HCT116 (cell line): ENCODE results near the gene GLDC. TPM values are rescaled to one million over a fixed set of nuclear protein-coding genes. Genes with fewer than 3 reads are reported as not detected.

Experiments
- ATAC-seq: fragments of 200-7000 bp; cut with Tn5 transposase; 2 replicates; pipeline ENCODE4 v1.9.1; 2020; ENCODE audit warnings: mild to moderate bottlenecking, moderate library complexity
- BruUV-seq: library from RNA; stranded (reverse); fragments of 400-500 nt; replicated peaks from 2 replicates; lab custom pipeline; 2021; lab: Mats Ljungman, UMichigan
- CTCF ChIA-PET: fragments of 300-600 bp; sonication (Branson Sonifier 250); formaldehyde crosslinking; loops from one replicate; lab custom pipeline; 2021; ENCODE audit warnings: antibody characterized with exemption; lab: Charles Lee
- POLR2A ChIA-PET: fragments of 300-600, 350-600 bp; sonication (Branson Sonifier 250); formaldehyde crosslinking; loops from one replicate; lab custom pipeline; 2021; ENCODE audit warnings: antibody characterized with exemption; lab: Charles Lee
- RAD21 ChIA-PET, 2 experiments: fragments of 300-600 bp; sonication (Branson Sonifier 250); formaldehyde crosslinking; loops; one replicate each; lab custom pipeline; 2023; ENCODE audit warnings: low total read pairs in 2 of 2; ENCODE audit not compliant: uncharacterized antibody in 2 of 2, unreplicated experiment in 2 of 2, low non-redundant PET in 1 of 2; lab: Charles Lee
- DNase-seq: peaks from one replicate; pipeline ENCODE4 v3.0.0-alpha.2; 2010; ENCODE audit warnings: low read depth, low spot score
- H2AFZ ChIP-seq: fragments of 200-600 bp; shearing (Covaris generic), sonication (generic); 2 replicates; pipeline ENCODE4 v1.6.1; 2017; ENCODE audit warnings: low read depth, mixed run types, mixed read lengths, antibody characterized with exemption, low read length; ENCODE audit not compliant: poor library complexity, severe bottlenecking
- H3K27ac ChIP-seq: 2 replicates; pipeline ENCODE4 v1.5.1; 2012; ENCODE audit warnings: low read depth, low read length
- H3K27me3 ChIP-seq: fragments of 200-600 bp; sonication (generic); 2 replicates; pipeline ENCODE4 v1.6.1; 2016; ENCODE audit warnings: mixed run types, low read length, mixed read lengths; ENCODE audit not compliant: insufficient read depth
- H3K36me3 ChIP-seq, 2 experiments: fragments of 200-500 bp in 1 of 2; fragments of 200-600 bp in 1 of 2; sonication (Bioruptor generic) in 1 of 2; sonication (generic) in 1 of 2; 2 replicates each; pipeline versions ENCODE4 v1.5.1 to v1.6.1; 2014 to 2016; ENCODE audit warnings: low read length in 2 of 2, inconsistent platforms in 1 of 2, mixed read lengths in 1 of 2, mixed run types in 1 of 2; ENCODE audit not compliant: insufficient read depth in 2 of 2, control insufficient read depth in 1 of 2
- H3K4me1 ChIP-seq, 2 experiments: fragments of 200-600 bp in 1 of 2; sonication (generic) in 1 of 2; 2 replicates each; pipeline versions ENCODE4 v1.5.1 to v1.6.1; 2012 to 2017; ENCODE audit warnings: low read length in 2 of 2, inconsistent platforms in 1 of 2, mild to moderate bottlenecking in 1 of 2, mixed read lengths in 1 of 2, mixed run types in 1 of 2, moderate library complexity in 1 of 2; ENCODE audit not compliant: insufficient read depth in 2 of 2, control insufficient read depth in 1 of 2
- H3K4me2 ChIP-seq: fragments of 200-600 bp; sonication (generic); 2 replicates; pipeline ENCODE4 v1.6.1; 2017; ENCODE audit warnings: mixed run types, low read length, mixed read lengths
- H3K4me3 ChIP-seq, 2 experiments: fragments of 200-600 bp in 1 of 2; sonication (generic) in 1 of 2; replicated peaks in 1 of 2; 2 replicates each; pipeline ENCODE4 v1.5.1; 2011 to 2016; ENCODE audit warnings: low read length in 2 of 2, control low read depth in 1 of 2, low read depth in 1 of 2, mild to moderate bottlenecking in 1 of 2, mixed read lengths in 1 of 2, mixed run types in 1 of 2
- H3K79me2 ChIP-seq: fragments of 200-600 bp; sonication (generic); 2 replicates; pipeline ENCODE4 v1.6.1; 2017; ENCODE audit warnings: mild to moderate bottlenecking, mixed run types, low read length, moderate library complexity, mixed read lengths; ENCODE audit not compliant: insufficient read depth
- H3K9ac ChIP-seq: fragments of 200-600 bp; sonication (generic); 2 replicates; pipeline ENCODE4 v1.6.1; 2016; ENCODE audit warnings: low read length, mixed read lengths
- H3K9me2 ChIP-seq: fragments of 200-600 bp; sonication (generic), shearing (Covaris generic); 2 replicates; pipeline ENCODE4 v1.6.1; 2017; ENCODE audit warnings: mixed run types, mild to moderate bottlenecking, moderate library complexity; ENCODE audit not compliant: insufficient read depth
- H3K9me3 ChIP-seq, 2 experiments: fragments of 200-500 bp in 1 of 2; fragments of 200-600 bp in 1 of 2; sonication (Bioruptor generic) in 1 of 2; sonication (generic) in 1 of 2; 2 replicates each; pipeline ENCODE4 v1.6.1; 2014 to 2017; ENCODE audit warnings: low read length in 2 of 2, mixed read lengths in 2 of 2, inconsistent platforms in 1 of 2, low read depth in 1 of 2, mild to moderate bottlenecking in 1 of 2, mixed run types in 1 of 2, moderate library complexity in 1 of 2; ENCODE audit not compliant: control insufficient read depth in 1 of 2, insufficient read depth in 1 of 2
- H4K20me1 ChIP-seq: fragments of 200-600 bp; sonication (generic), shearing (Covaris generic); 2 replicates; pipeline ENCODE4 v1.6.1; 2017; ENCODE audit warnings: mixed run types, mild to moderate bottlenecking, moderate library complexity; ENCODE audit not compliant: insufficient read depth
- CBX3 ChIP-seq: IDR thresholded peaks from 2 replicates; pipeline ENCODE4 v1.6.1; 2012; ENCODE audit warnings: low read depth
- ELF1 ChIP-seq: IDR thresholded peaks from 2 replicates; pipeline ENCODE4 v1.6.1; 2012; ENCODE audit warnings: low read depth, borderline replicate concordance
- EZH2 ChIP-seq: fragments of 200-600 bp; sonication (generic); IDR thresholded peaks from 2 replicates; pipeline ENCODE4 v1.6.1; 2017; ENCODE audit warnings: antibody characterized with exemption, mixed run types
- FOSL1 ChIP-seq: IDR thresholded peaks from 2 replicates; pipeline ENCODE4 v1.6.1; 2012; ENCODE audit warnings: low read depth
- POLR2AphosphoS5 ChIP-seq: IDR thresholded peaks from 2 replicates; pipeline ENCODE4 v1.6.1; 2011; ENCODE audit warnings: mild to moderate bottlenecking, low read depth, low read length, moderate library complexity
- RAD21 ChIP-seq: IDR thresholded peaks from 2 replicates; pipeline ENCODE4 v1.6.1; 2012; ENCODE audit warnings: low read depth, mild to moderate bottlenecking
- REST ChIP-seq: IDR thresholded peaks from 2 replicates; pipeline ENCODE4 v1.6.1; 2012; ENCODE audit warnings: low read depth
- SIN3A ChIP-seq: IDR thresholded peaks from 2 replicates; pipeline ENCODE4 v1.6.1; 2012; ENCODE audit warnings: low read depth
- SP1 ChIP-seq: IDR thresholded peaks from 2 replicates; pipeline ENCODE4 v1.6.1; 2012; ENCODE audit warnings: low read depth
- SRF ChIP-seq: IDR thresholded peaks from 2 replicates; pipeline ENCODE4 v1.6.1; 2012; ENCODE audit warnings: low read depth
- YY1 ChIP-seq: IDR thresholded peaks from 2 replicates; pipeline ENCODE4 v1.6.1; 2011; ENCODE audit warnings: low read length, low read depth, moderate library complexity, mild to moderate bottlenecking; ENCODE audit not compliant: insufficient replicate concordance; ENCODE audit errors: extremely low read depth
- ZBTB33 ChIP-seq: IDR thresholded peaks from 2 replicates; pipeline ENCODE4 v1.6.1; 2011; ENCODE audit warnings: mild to moderate bottlenecking, low read length, moderate library complexity; ENCODE audit not compliant: insufficient replicate concordance; ENCODE audit errors: extremely low read depth
- ZNF274 ChIP-seq: fragments of 200-500 bp; sonication (Bioruptor generic); IDR thresholded peaks from 2 replicates; pipeline ENCODE4 v1.6.1; 2014; ENCODE audit warnings: mild to moderate bottlenecking, low read depth, low read length, inconsistent platforms
- intact Hi-C: fragments of 100-400 bp; cut with micrococcal nuclease; formaldehyde crosslinking; loops from 2 replicates; pipeline ENCODE4 v1.10.0; 2022
- total RNA-seq: library from RNA; stranded (reverse); gene quantifications from one replicate; pipeline ENCODE4 v1.2.1, GENCODE V29; 2021; ENCODE audit not compliant: unreplicated experiment

GLDC gene
- total RNA-seq, 1 experiment from 2014 or later: 4.9 TPM

GRCh38 chr9:6664204-6664680 lies 18.7 kb upstream of the GLDC start:
- H3K4me1 ChIP-seq: peaks cover 0 to 9% of the 10 kb centered on the region in 2 experiments; a peak in 1 of 4 replicates
- ChIA-PET CTCF (interaction anchor here (0.7 kb wide), 1 partner anchor 75 kb away, joined by 3 read pairs; no protein-coding TSS in a partner anchor), POLR2A (no interaction called here), RAD21 (no interaction called here)
- no peak overlapping the region for H3K27ac ChIP-seq
- no peak overlapping the region; the same call in 1 of the 2 replicates for H3K4me2 ChIP-seq
- no peaks in the 10 kb centered on the region for H3K27me3 ChIP-seq
- BruUV-seq: no TSS peak
- H3K4me3 ChIP-seq: no peak overlapping the region
- H3K9me3 ChIP-seq: no peaks in the 10 kb centered on the region
- no peak for ATAC-seq
- no peak for DNase-seq
- intact Hi-C loops: no loop called here
- no peaks in the 10 kb centered on the region for H4K20me1 ChIP-seq
- no peak overlapping the region for H2AFZ ChIP-seq
- no peaks in the 10 kb centered on the region for H3K36me3 ChIP-seq
- no peaks in the 10 kb centered on the region for H3K9me2 ChIP-seq
- H3K9ac ChIP-seq: no peak overlapping the region
- TF ChIP-seq ZNF274 (no peak), EZH2 (no peak), CBX3 (no peak), SIN3A (no peak), SRF (no peak), ELF1 (no peak), POLR2AphosphoS5 (no peak), SP1 (no peak), RAD21 (no peak), YY1 (no peak), ZBTB33 (no peak), REST (no peak), FOSL1 (no peak)
- H3K79me2 ChIP-seq: no peaks in the 10 kb centered on the region
